GM15510 (cell line): ENCODE measurements around the gene CYB561.

ENCODE experiments used
- POLR2A ChIP-seq: IDR thresholded peaks from 3 replicates; pipeline ENCODE4 v1.6.1; 2011; ENCODE audit warnings: borderline replicate concordance; ENCODE audit not compliant: insufficient read length; ENCODE audit errors: extremely low read depth

Gene CYB561

DNA sequence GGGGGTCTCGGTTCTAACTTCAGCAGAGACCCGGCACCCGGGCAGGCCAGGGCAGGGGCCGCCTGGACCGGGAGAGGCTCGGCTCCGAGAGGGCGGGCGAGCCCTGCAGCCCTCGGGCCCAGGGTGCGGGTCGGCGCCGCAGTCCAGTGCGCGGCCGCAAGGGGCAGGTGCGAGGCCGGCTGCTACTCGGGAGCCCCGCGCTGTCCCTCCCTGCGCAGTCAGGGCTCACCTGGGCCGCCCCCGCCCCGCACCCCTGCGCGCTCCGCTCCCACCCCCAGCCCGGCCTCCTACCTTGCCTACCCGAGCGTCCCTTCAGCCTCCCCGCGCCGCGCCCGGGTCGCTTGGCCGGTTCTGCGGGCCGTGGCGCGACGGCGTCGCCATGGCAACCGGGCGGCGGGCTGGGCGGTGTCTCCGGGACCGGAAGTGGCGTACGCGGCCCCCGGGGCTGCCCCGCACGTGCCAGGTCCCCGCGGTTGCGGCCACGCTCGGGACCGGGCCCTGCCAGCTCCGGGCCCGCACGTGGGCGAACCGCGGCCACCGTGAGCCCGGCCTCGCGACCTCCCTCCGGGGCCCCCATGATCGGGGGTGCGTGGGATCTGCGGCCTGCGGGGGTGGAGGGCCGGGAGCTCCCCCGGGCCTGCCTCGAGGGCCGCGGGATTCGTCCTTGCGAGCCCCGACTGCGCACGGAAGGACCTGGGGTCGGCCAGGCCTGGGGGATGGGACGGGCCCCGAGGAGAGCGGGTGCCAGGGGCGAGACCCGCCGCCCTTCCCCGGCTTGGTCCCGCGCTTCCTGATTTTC is at the start of gene CYB561:
CYB561 (minus strand) TSS at position 353 of the 799 bp plus-strand sequence. CDS start 8,759 bp downstream, outside the sequence.
- no peak for TF ChIP-seq POLR2A

- TF ChIP-seq POLR2A: no peak
These were observed 49.4 kb upstream of the CYB561 start for GRCh38 chr17:63495491-63495890.

DNA sequence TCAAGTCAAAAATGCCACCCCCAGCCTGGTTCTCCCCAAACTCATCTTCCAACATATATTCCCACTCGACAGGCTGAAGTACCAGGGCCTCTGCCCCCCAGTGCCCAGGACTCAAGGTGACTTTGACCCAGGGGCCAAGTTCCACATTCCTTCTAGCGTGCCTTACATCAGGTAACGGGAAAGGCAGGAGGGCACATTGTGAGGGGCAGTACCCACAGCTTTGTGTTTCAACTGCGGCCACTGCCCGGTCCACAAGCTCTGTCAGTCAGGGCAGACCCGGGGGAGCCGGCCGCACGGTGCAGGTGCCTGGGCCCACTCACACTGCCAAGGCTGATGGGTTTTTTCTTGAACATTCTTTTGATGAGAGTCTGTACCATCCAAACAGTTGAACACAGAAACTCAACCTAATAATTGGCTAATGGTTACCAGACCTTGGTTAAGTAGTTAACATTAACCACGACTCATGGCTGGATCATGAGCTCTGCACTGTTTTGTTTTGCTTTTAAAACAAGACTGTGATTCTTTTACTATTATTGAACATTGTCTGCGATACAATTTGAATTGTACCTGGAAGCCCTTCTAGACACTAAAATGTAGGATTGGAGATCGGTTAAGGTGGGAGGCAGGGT is 48.3 kb upstream of the CYB561 start:
- TF ChIP-seq POLR2A: no peak

- TF ChIP-seq POLR2A: no peak
These were observed 47.3 kb upstream of the CYB561 start for GRCh38 chr17:63493411-63493810.

- no peak for TF ChIP-seq POLR2A
These were observed 46.8 kb upstream of the CYB561 start for GRCh38 chr17:63492940-63493339.

DNA sequence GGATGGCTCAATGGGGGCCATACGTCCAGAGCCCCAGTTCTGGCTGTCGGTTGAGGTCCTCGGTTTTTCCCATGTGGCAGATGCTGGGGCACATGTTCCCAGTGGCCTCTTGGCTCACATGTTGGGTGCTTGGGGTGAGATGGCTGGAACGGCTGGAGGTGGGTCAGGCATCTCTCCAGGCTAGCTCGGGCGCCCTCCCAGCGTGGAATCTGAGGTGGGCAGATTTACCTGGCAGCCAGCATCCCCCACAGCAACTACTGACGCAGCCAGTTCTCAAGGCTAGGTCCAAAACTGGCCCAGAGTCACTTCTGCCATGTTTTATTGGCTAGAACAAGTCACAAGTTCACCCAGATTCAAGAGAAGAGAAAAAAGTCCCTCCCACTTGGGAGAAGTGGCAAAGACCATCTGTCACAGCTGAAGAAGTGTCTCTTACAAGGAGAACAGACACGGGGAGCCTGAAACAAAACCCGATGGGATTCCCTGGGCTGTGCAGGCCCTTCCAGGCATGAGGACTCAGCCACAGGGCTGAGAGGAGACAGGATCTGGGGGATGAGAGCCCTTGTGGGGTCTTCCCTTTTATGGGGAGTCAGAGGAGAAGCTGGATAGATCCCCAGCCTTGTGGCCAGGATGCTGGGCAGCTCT is 46.0 kb upstream of the CYB561 start:
- TF ChIP-seq POLR2A: no peak

DNA sequence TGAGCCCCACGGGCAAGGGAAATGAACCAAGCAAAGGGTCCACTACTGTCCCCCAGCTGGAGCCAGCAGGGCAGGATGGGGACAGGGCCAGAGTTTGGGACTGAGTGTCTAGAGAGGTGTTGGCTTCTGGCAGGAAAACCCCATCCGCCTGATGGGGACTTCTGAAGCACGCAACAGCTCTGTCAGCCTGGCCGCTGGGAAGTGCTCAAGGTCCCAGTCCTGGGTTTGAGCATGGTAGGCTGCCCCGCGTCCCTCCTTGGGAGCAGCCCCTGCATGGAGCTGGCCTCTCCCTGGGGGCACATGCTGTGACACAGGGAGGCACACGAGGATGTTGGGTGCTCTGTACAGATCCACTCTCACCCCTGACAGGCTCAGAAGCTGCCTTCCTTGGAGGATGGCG is 45.3 kb upstream of the CYB561 start:
- no peak for TF ChIP-seq POLR2A

- no peak for TF ChIP-seq POLR2A
These were observed 44.8 kb upstream of the CYB561 start for GRCh38 chr17:63490858-63491400.

DNA sequence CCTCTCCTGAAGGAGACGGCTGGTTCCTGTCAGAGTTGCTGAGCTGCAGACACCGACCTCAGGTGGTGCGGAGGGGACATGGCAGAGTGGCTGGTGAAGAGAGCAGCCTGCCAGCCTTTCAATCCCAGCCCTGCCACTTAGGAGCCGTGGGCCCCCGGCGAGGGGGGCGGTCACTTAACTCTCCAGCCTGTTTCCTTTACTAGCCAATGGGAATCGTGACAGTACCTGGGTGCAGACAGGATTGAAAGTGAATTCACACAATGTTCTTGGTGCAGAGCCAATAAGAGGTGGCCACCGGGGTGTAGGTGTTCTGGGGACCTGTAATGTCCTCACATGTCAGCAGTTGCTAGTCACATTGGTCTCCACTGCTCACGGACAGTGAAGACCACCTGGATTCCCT is 44.2 kb upstream of the CYB561 start:
- no peak for TF ChIP-seq POLR2A

- TF ChIP-seq POLR2A: no peak
These were observed 43.2 kb upstream of the CYB561 start for GRCh38 chr17:63489291-63489690.

GRCh38 chr17:63488851-63489250 is 42.7 kb upstream of the CYB561 start:
- no peak for TF ChIP-seq POLR2A

GRCh38 chr17:63487014-63487339 is 40.9 kb upstream of the CYB561 start:
- no peak for TF ChIP-seq POLR2A

DNA sequence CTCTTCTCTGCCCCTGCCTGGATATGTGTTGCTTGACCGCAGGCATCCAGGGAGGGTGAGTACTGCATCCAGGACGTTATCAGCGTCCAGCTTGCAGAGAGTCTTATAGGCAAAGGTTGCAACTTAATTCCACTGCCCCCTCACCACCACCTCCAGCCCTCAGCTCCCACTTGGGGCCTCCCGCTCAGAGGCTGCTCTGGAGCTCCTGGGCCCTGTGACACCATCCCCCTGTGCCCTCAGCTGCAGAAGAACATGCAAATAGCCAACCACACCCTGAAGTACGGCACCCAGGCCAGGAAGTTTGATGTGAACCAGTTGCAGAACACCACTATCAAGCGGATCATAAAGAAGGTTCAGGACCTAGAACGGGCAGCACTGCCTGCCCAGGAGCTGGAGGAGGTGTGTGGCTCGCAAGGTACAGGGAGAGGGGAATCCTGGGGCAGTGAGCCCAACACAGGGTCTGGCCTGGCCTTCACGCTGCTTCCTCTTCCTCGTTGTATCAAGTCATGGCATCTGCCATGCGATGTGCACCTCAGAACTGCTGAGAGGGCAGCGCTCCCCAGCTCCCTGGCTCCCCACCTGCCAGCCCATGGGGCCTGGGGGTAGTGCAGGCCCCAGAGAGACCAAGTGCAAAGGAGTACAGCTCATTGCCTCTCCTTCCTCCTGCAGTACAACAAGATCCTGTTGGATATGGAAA is 40.4 kb upstream of the CYB561 start:
- no peak for TF ChIP-seq POLR2A

DNA sequence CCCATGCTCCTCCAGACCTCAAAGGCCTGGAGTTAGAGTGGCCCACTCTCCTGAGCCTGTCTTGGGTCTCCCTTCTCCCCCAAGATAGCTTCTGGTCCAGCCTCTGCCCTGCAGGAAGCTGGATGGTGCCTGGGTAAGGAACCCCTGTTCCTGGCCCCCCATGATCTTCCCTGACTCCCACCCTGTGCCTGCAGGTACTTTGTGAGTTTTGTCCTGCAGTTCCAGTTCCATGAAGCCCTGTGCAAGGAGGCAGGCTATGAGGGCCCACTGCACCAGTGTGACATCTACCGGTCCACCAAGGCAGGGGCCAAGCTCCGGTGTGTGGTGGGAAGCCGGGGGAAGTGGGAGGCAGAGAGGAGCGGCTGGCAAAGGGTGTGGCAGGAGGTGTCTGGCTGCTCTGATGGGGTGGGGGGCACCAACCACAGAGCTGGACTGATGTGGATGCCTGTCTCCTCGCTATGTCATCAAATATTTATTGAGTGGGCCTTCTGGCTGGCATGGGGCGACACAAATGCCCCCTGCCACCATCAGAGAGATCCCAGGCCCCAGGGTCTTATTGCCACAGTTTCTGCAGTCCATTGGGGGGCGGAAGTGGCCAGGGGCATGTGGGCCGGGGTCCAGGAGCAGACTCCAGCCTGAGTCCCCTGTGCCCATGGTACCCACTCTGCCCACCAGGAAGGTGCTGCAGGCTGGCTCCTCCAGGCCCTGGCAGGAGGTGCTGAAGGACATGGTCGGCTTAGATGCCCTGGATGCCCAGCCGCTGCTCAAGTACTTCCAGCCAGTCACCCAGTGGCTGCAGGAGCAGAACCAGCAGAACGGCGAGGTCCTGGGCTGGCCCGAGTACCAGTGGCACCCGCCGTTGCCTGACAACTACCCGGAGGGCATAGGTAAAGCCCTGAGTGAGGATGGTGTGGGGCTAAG is 37.8 kb upstream of the CYB561 start:
- TF ChIP-seq POLR2A: no peak

- TF ChIP-seq POLR2A: no peak
These were observed 36.9 kb upstream of the CYB561 start for GRCh38 chr17:63483038-63483437.

DNA sequence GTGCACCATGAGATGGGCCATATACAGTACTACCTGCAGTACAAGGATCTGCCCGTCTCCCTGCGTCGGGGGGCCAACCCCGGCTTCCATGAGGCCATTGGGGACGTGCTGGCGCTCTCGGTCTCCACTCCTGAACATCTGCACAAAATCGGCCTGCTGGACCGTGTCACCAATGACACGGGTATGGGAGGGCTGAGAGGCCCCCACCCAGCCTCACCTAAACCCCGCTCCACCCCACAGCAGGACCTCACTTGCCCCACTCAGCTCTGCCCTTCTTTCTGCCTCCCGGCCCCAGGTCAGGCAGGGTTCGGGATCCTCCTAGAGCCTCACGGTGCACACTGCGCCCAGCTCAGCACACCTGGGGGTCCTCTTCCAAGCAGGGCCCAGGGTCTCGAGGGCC is 36.4 kb upstream of the CYB561 start:
- no peak for TF ChIP-seq POLR2A
